Activated naive CD4-positive, alpha-beta T cell treated with Interleukin-2 at 50 U/mL for 16 hours (primary cell): ENCODE data around the gene HAAO.
"Not testable (repeated sequence)": the region's sequence is repeated elsewhere in the genome, so short reads cannot be mapped to it uniquely, and the experiment has no call there.

Source experiments
- DNase-seq: peaks from one replicate; pipeline ENCODE4 v3.0.0-alpha.2; 2020

The HAAO gene

GRCh38 chr2:42792583-42793333 is at the start of gene HAAO:
Gene HAAO, minus strand, starts transcription at chr2:42792583. Its CDS starts 47 bp downstream, at chr2:42792536.
- no peak for DNase-seq

- DNase-seq: no peak
Observed at GRCh38 chr2:42841344-42841743, 49.0 kb upstream of the HAAO start.

- DNase-seq: no peak
Observed at GRCh38 chr2:42840760-42841159, 48.4 kb upstream of the HAAO start.

- no peak for DNase-seq
Observed at GRCh38 chr2:42839809-42840501, 47.6 kb upstream of the HAAO start.

DNA sequence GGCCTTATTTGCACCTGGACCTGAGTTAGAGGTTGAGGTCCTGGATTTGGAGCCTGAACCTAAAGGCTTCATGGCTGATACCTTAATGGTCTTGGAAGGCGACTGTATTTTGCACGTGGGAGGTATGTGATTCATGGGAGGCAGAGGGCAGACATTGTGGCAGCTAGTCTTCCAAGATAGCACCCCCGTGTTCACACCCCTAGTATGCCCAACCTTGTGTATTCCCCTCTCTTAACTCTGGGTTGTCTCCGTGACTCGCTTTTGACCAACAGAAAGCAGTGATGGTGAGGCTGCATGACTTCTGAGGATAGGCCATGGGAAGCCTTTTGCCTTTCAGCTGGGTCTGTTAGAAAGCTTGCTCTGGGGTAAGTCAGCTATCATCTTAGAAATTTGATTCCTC is 45.8 kb upstream of the HAAO start:
- DNase-seq: no peak

- DNase-seq: no peak
Observed at GRCh38 chr2:42835577-42836371, 43.4 kb upstream of the HAAO start.

DNA sequence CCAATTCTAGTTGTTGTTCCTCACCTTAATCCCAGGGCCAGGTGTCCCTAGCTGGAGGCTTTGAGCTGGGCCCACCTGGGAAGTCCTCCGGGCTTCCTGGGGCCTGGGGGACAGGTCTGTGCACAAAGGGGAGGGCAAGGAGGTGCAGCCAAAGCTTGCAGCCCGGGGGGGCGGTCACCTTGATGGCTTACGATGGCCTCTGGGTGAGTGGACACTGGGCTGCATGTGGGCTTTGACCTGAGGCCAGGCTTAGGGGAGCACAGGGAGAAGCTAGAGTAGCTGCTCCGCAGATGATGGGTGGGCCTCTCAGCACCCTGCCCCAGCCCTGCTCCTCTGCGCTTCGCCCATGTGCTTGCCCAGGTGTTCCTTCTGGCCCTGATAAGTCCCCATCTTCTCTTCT is 41.8 kb upstream of the HAAO start:
- DNase-seq: no peak

- DNase-seq: no peak
Observed at GRCh38 chr2:42832289-42832634, 39.9 kb upstream of the HAAO start.

GRCh38 chr2:42831575-42832288 is 39.3 kb upstream of the HAAO start:
- not testable (repeated sequence) for DNase-seq

DNA sequence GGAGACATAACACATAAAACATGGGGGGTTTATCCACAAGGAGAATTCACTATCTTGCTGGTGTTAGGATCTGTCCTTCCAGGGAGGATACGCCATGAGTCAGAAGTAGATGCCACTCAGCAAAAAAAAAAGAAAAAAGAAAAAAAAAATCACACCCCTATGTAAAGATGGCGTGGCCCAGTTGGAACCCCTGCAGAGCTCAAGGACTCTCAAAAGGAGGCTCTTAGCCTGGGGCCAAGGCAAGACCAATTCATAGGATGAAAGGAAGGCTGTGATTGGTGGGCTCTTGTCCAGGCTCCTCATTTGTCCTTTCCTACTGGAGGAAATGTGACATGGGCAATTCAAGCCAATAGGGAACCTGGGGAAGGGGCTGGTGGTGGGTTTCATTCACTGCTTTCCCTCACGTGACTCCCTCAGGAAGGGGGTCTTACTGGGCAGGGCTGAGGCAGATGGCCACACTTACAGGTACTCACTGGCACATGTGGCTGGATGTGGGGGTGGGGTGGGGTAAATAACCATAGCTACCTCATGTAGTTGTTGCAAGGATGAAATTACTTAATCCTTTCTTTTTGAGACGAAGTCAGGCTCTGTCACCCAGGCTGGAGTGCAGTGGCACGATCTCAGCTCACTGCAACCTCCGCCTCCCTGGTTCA is 38.7 kb upstream of the HAAO start:
- no peak for DNase-seq

- no peak for DNase-seq
Observed at GRCh38 chr2:42829671-42830440, 37.5 kb upstream of the HAAO start.

GRCh38 chr2:42828487-42829425 is 36.4 kb upstream of the HAAO start:
- DNase-seq: peak; percentile 70

GRCh38 chr2:42827647-42828486 is 35.5 kb upstream of the HAAO start:
- DNase-seq: peak; percentile 84

GRCh38 chr2:42826231-42826630 is 33.8 kb upstream of the HAAO start:
- DNase-seq: no peak

GRCh38 chr2:42824454-42824807 is 32.0 kb upstream of the HAAO start:
- DNase-seq: no peak

- DNase-seq: no peak
Observed at GRCh38 chr2:42823744-42824453, 31.5 kb upstream of the HAAO start.

DNA sequence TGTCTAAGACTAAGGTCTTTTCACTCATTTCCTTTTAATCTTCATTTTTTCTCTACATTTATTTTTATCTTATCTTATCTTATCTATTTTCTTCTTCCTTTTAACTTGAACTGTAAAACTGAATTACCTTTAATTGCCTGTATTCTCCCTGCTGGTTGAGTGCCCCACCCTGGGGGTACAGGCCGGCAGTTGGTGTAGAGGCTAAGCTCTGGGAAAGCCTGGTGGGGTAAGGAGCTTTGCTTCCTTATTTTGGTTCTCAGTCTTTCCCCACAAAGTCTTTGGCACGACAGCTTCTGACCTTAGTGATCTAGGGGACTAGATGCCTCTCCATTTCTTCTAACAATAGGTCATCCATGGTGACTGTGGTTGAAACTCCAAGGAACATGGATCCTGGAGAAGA is 26.8 kb upstream of the HAAO start:
- DNase-seq: no peak

DNA sequence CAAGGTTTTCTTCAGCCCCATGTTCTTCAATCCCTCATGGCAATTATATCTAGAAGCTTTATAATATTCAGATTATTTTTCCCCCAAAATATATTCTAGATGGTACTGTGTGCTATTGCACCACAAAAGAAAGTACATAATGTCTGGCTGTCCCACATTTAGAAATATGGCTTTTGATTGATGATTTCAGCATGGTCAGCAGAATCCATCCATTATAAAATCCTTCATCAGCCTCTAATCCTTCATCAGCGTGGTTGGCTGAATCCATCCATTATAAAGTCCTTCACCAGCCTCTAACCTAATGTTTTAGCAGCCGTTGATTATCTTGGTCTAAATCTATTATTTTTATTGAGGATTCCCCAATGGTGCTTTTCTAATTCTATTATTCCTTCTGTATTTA is 23.3 kb upstream of the HAAO start:
- no peak for DNase-seq

DNA sequence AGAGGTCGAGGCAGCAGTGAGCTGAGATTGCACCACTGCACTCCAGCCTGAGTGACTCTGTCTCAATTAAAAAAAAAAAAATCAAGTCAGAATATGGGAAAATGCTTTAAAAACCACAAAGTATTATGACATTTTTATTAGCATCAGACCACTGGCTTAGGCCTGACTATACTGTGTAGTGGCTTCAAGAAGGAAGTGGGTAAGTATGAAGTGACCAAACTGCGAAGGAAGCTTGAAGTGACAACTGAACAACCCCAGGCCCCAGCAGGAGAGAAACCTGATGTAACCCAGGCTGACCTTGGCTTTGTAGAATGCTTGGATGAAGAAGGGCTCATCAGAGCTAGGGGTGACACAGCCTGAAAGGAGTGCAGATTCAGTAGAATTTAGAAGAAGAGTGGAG is 21.4 kb upstream of the HAAO start:
- no peak for DNase-seq
